CD4-positive, CD25-positive, alpha-beta regulatory T cell (primary cell): ENCODE data around the gene ADORA1. TPM values are rescaled to one million over a fixed set of nuclear protein-coding genes. Genes with fewer than 3 reads are reported as not detected.
A peak's percentile ranks its signal among the peaks of the same experiment; 100 is the strongest.

Experiments
- ATAC-seq, 2 donors: fragments of 150-1000 bp; cut with Tn5 transposase; one replicate each; pipeline ENCODE4 v1.10.0; 2021; ENCODE audit warnings: low read depth in 2 of 2, moderate number of reproducible peaks in 2 of 2, moderate library complexity in 1 of 2
- DNase-seq, 3 donors: peaks; one replicate each; pipeline versions ENCODE4 v3.0.0 to v3.0.0-alpha.2; 2012 to 2022; ENCODE audit warnings: mixed read lengths in 1 of 3
- H3K27ac ChIP-seq: one replicate; pipeline ENCODE4 v1.7.0; 2013; ENCODE audit warnings: mild to moderate bottlenecking, low read length; ENCODE audit not compliant: insufficient read depth, poor library complexity, severe bottlenecking
- H3K27me3 ChIP-seq: one replicate; pipeline ENCODE4 v1.7.0; 2013; ENCODE audit warnings: low read length; ENCODE audit not compliant: control insufficient read depth, insufficient read depth
- H3K36me3 ChIP-seq: one replicate; pipeline ENCODE4 v1.7.0; 2013; ENCODE audit warnings: mild to moderate bottlenecking, low read length, moderate library complexity; ENCODE audit not compliant: control insufficient read depth, insufficient read depth
- H3K4me1 ChIP-seq: 2 replicates; pipeline ENCODE4 v1.7.0; 2013; ENCODE audit warnings: mild to moderate bottlenecking, low read length; ENCODE audit not compliant: insufficient read depth, control insufficient read depth, poor library complexity, severe bottlenecking
- H3K4me3 ChIP-seq: one replicate; pipeline ENCODE4 v1.7.0; 2013; ENCODE audit warnings: low read depth, mild to moderate bottlenecking, low read length, moderate library complexity
- H3K9me3 ChIP-seq, 2 experiments: 1 replicate in 1 of 2; 2 replicates in 1 of 2; pipeline ENCODE4 v1.7.0; 2013; ENCODE audit warnings: low read length in 2 of 2, mild to moderate bottlenecking in 1 of 2, moderate library complexity in 1 of 2; ENCODE audit not compliant: control insufficient read depth in 2 of 2
- H3K27ac Mint-ChIP-seq, 3 donors: one replicate each; pipeline ENCODE4 v1.8.0; 2020 to 2022; ENCODE audit warnings: mild to moderate bottlenecking in 3 of 3, mixed read lengths in 3 of 3, moderate library complexity in 2 of 3
- H3K27me3 Mint-ChIP-seq: one replicate; pipeline ENCODE4 v1.8.0; 2022; ENCODE audit warnings: mild to moderate bottlenecking, mixed read lengths
- H3K36me3 Mint-ChIP-seq: one replicate; pipeline ENCODE4 v1.8.0; 2020; ENCODE audit warnings: mixed read lengths
- H3K4me1 Mint-ChIP-seq, 4 donors: one replicate each; pipeline ENCODE4 v1.8.0; 2020 to 2022; ENCODE audit warnings: mixed read lengths in 4 of 4, mild to moderate bottlenecking in 1 of 4
- H3K4me3 Mint-ChIP-seq, 4 donors: one replicate each; pipeline ENCODE4 v1.8.0; 2020 to 2022; ENCODE audit warnings: mild to moderate bottlenecking in 4 of 4, mixed read lengths in 4 of 4, moderate library complexity in 3 of 4
- H3K9me3 Mint-ChIP-seq, 7 donors: one replicate each; pipeline ENCODE4 v1.8.0; 2020 to 2022; ENCODE audit warnings: mixed read lengths in 7 of 7, mild to moderate bottlenecking in 3 of 7, moderate library complexity in 2 of 7
- polyA plus RNA-seq, 4 donors: library from polyadenylated mRNA; unstranded; fragments of 300-500 nt; fragmentation: Illumina TruSeq; gene quantifications; one replicate each; pipeline ENCODE4 v1.2.3, GENCODE V29; 2021
- total RNA-seq: library from RNA; stranded (reverse); gene quantifications from one replicate; pipeline ENCODE4 v1.2.3, GENCODE V29; 2022

The ADORA1 gene
- total and polyA plus RNA-seq, 5 donors from 2014 or later = not detected

GRCh38 chr1:203173011-203173555 is 45.6 kb downstream of the ADORA1 start:
- H3K27ac Mint-ChIP-seq = no peak overlapping the region
- ATAC-seq (no peak), DNase-seq (no peak)
- Histone ChIP-seq H3K27me3 (no peaks in the 10 kb centered on the region), H3K4me3 (no peak overlapping the region), H3K4me1 (no peaks in the 10 kb centered on the region), H3K9me3 (no peaks in the 10 kb centered on the region), H3K36me3 (no peaks in the 10 kb centered on the region), H3K27ac (no peak overlapping the region)
- no peaks in the 10 kb centered on the region for H3K36me3 Mint-ChIP-seq
- no peaks in the 10 kb centered on the region for H3K9me3 Mint-ChIP-seq
- no peak overlapping the region for H3K4me3 Mint-ChIP-seq
- no peaks in the 10 kb centered on the region for H3K4me1 Mint-ChIP-seq
- peaks cover 10% of the 10 kb centered on the region for H3K27me3 Mint-ChIP-seq

GRCh38 chr1:203173566-203173965 is 46.0 kb downstream of the ADORA1 start:
- Histone ChIP-seq H3K27me3 (no peaks in the 10 kb centered on the region), H3K4me1 (no peaks in the 10 kb centered on the region), H3K36me3 (no peaks in the 10 kb centered on the region), H3K9me3 (no peaks in the 10 kb centered on the region), H3K27ac (no peak overlapping the region), H3K4me3 (no peak overlapping the region)
- H3K4me1 Mint-ChIP-seq = no peaks in the 10 kb centered on the region
- H3K36me3 Mint-ChIP-seq = no peaks in the 10 kb centered on the region
- DNase-seq (no peak), ATAC-seq (no peak)
- peak overlapping the region in 1 of 3 donors; percentile 61 for H3K27ac Mint-ChIP-seq
- H3K9me3 Mint-ChIP-seq = no peaks in the 10 kb centered on the region
- no peak overlapping the region for H3K4me3 Mint-ChIP-seq
- peaks cover 10% of the 10 kb centered on the region for H3K27me3 Mint-ChIP-seq

- Histone ChIP-seq H3K4me1 (no peaks in the 10 kb centered on the region), H3K4me3 (no peak overlapping the region), H3K9me3 (no peaks in the 10 kb centered on the region), H3K36me3 (no peaks in the 10 kb centered on the region), H3K27ac (no peak overlapping the region), H3K27me3 (no peaks in the 10 kb centered on the region)
- Mint-ChIP-seq H3K4me3 (no peak overlapping the region), H3K27me3 (peaks cover 6% of the 10 kb centered on the region), H3K4me1 (no peaks in the 10 kb centered on the region), H3K27ac (no peak overlapping the region), H3K9me3 (no peaks in the 10 kb centered on the region), H3K36me3 (no peaks in the 10 kb centered on the region)
- no peak for DNase-seq
- no peak for ATAC-seq
Measured at GRCh38 chr1:203174324-203174985, 46.9 kb downstream of the ADORA1 start.

GRCh38 chr1:203175237-203175826 is 47.8 kb downstream of the ADORA1 start, which contains the start of gene MYBPH:
MYBPH (minus strand) TSS chr1:203175826; CDS start chr1:203175755, 71 bp downstream.
- Histone ChIP-seq H3K9me3 (no peaks in the 10 kb centered on the region), H3K36me3 (no peaks in the 10 kb centered on the region), H3K27ac (no peak within 1 kb of the TSS), H3K4me3 (no peak within 1 kb of the TSS), H3K4me1 (no peaks in the 10 kb centered on the region), H3K27me3 (no peaks in the 10 kb centered on the region)
- ATAC-seq (no peak), DNase-seq (no peak)
- H3K4me1 Mint-ChIP-seq = no peaks in the 10 kb centered on the region
- peaks cover 9% of the 10 kb centered on the region for H3K27me3 Mint-ChIP-seq
- H3K9me3 Mint-ChIP-seq = no peaks in the 10 kb centered on the region
- no peak within 1 kb of the TSS for H3K27ac Mint-ChIP-seq
- no peaks in the 10 kb centered on the region for H3K36me3 Mint-ChIP-seq
- no peak within 1 kb of the TSS for H3K4me3 Mint-ChIP-seq

- no peaks in the 10 kb centered on the region for H3K27me3 ChIP-seq
- ATAC-seq (no peak), DNase-seq (no peak)
- H3K4me1 ChIP-seq = no peaks in the 10 kb centered on the region
- H3K27ac Mint-ChIP-seq = no peak overlapping the region
- no peak overlapping the region for H3K27ac ChIP-seq
- no peak overlapping the region for H3K4me3 ChIP-seq
- no peaks in the 10 kb centered on the region for H3K4me1 Mint-ChIP-seq
- no peaks in the 10 kb centered on the region for H3K9me3 Mint-ChIP-seq
- peaks cover 9% of the 10 kb centered on the region for H3K27me3 Mint-ChIP-seq
- no peaks in the 10 kb centered on the region for H3K36me3 ChIP-seq
- H3K9me3 ChIP-seq = no peaks in the 10 kb centered on the region
- H3K36me3 Mint-ChIP-seq = no peaks in the 10 kb centered on the region
- H3K4me3 Mint-ChIP-seq = no peak overlapping the region
Measured at GRCh38 chr1:203175827-203176241, 48.3 kb downstream of the ADORA1 start.

GRCh38 chr1:203176273-203177035 is 48.9 kb downstream of the ADORA1 start:
- H3K9me3 ChIP-seq = no peaks in the 10 kb centered on the region
- H3K27ac ChIP-seq = no peak overlapping the region
- H3K4me1 Mint-ChIP-seq = no peaks in the 10 kb centered on the region
- H3K4me3 ChIP-seq = no peak overlapping the region
- no peaks in the 10 kb centered on the region for H3K4me1 ChIP-seq
- no peak overlapping the region for H3K27ac Mint-ChIP-seq
- ATAC-seq (no peak), DNase-seq (no peak)
- H3K27me3 Mint-ChIP-seq = peaks cover 9% of the 10 kb centered on the region
- no peaks in the 10 kb centered on the region for H3K36me3 Mint-ChIP-seq
- no peaks in the 10 kb centered on the region for H3K9me3 Mint-ChIP-seq
- H3K4me3 Mint-ChIP-seq = no peak overlapping the region
- H3K36me3 ChIP-seq = no peaks in the 10 kb centered on the region
- no peaks in the 10 kb centered on the region for H3K27me3 ChIP-seq

- ATAC-seq (no peak), DNase-seq (no peak)
- Mint-ChIP-seq H3K9me3 (no peaks in the 10 kb centered on the region), H3K27me3 (peaks cover 9% of the 10 kb centered on the region), H3K4me1 (no peaks in the 10 kb centered on the region), H3K36me3 (no peaks in the 10 kb centered on the region), H3K27ac (no peak overlapping the region), H3K4me3 (no peak overlapping the region)
- H3K27me3 ChIP-seq = no peaks in the 10 kb centered on the region
- H3K27ac ChIP-seq = no peak overlapping the region
- no peaks in the 10 kb centered on the region for H3K36me3 ChIP-seq
- no peaks in the 10 kb centered on the region for H3K4me1 ChIP-seq
- no peaks in the 10 kb centered on the region for H3K9me3 ChIP-seq
- no peak overlapping the region for H3K4me3 ChIP-seq
Measured at GRCh38 chr1:203177036-203177405, 49.5 kb downstream of the ADORA1 start.
